HG03520 (cell line): ENCODE data around the gene XNDC1N.
A peak's percentile ranks its signal among the peaks of the same experiment; 100 is the strongest.
"Not testable (repeated sequence)": the region's sequence is repeated elsewhere in the genome, so short reads cannot be mapped to it uniquely, and the experiment has no call there.

Experiments used
- ATAC-seq: cut with Tn5 transposase; IDR thresholded peaks from one replicate; pipeline ENCODE4 v1.9.1; 2021; ENCODE audit warnings: mild to moderate bottlenecking, moderate library complexity; ENCODE audit not compliant: unreplicated experiment

The XNDC1N gene

DNA sequence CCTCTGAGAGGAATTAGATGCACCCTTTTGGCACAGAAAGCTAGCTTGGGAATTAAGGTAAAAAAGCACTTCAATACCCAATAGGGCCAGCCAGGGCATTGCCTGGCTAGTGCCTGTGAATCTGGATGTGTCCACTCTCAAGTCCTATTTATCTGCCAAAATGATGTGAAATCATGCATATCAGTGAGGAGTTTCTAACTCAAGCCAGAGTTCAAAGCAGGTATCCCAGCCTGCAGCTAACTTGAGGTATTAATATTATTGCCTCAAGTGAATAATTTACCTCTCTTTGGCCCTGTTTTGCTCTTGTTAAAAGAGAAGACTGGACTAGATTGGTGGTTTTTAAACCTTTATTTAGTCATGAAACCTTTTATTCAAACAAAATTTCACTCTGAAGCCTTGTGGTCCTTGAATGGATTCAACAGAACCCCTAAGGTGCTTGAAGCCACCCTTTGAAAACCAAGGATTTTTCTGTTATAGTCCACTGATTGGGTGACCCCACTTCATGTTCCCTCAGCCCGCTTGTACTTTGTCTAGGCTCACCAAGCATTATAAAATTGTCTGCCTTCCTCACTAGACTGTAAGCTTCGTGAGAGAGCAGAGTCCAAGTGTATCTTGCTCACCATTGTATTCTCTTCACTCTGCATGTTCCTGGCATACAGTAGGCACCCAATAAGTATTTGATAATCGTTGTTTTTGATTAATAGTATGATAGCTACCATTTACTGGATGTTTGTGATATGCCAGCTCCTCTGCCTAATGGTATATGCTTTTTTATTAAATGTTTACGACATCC is 4.9 kb upstream of the XNDC1N start:
- ATAC-seq: no peak

DNA sequence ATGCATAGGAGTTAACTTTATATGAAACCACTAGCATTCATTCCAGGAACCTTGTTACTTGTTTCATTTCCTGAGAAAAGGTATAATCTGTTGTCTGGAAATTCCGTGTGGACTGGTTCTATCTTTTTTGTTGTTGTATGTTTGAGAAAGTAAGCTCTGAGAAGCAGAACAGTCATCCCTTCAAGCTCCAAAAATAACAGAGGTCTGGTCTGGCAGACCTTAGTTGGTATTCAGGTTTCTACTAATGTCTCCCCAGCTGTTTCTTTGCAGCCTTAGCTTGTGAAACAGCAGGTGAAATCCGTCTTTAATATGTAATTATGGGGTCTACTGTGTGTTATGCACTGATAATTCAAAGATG is 2.8 kb upstream of the XNDC1N start:
- ATAC-seq: no peak

DNA sequence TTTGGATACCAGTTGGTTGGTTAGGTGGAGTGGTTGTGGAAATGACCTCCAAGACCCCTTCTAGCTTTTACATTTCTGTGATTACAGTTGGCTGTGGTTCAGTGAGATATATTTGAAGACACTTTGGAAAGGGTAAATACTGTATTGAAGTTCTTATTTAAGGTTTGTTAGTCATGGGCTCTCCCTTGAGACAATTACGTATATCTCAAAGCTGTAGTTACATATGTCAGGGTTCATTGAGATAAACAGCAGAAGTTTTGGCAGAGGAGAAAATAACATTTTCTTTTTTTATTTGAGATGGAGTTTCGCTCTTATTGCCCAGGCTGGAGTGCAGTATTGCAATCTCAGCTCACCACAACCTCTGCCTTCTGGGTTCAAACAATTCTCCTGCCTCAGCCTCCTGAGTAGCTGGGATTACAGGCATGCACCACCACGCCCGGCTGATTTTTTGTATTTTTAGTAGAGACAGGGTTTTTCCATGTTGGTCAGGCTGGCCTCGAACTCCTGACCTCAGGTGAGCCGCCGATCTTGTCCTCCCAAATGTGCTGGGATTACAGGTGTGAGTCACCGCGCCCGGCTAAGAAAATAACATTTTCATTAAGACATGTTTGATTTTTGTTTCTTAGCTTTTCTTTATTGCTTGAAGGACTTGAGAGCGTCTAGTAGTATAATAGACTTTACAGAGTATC is 2.3 kb upstream of the XNDC1N start:
- no peak for ATAC-seq

DNA sequence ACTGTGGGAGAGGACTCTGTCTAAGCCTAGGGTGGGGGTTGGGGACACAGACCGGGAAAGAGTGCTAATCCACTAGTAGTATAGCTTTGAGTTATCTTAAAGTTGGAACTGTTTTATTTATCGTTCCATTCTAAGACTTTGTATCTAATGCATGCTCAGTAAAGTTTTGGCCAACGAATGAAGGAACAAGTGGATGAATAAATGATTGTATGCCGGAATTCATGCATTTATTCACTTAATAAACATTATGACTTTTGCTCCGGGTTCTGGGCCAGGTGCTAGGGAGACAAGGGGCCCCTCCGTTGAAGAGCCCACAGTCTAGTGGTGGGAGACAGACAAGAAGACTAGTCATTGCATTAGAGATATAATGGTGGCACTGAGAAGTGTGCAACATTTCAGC is 1.1 kb upstream of the XNDC1N start:
- no peak for ATAC-seq

DNA sequence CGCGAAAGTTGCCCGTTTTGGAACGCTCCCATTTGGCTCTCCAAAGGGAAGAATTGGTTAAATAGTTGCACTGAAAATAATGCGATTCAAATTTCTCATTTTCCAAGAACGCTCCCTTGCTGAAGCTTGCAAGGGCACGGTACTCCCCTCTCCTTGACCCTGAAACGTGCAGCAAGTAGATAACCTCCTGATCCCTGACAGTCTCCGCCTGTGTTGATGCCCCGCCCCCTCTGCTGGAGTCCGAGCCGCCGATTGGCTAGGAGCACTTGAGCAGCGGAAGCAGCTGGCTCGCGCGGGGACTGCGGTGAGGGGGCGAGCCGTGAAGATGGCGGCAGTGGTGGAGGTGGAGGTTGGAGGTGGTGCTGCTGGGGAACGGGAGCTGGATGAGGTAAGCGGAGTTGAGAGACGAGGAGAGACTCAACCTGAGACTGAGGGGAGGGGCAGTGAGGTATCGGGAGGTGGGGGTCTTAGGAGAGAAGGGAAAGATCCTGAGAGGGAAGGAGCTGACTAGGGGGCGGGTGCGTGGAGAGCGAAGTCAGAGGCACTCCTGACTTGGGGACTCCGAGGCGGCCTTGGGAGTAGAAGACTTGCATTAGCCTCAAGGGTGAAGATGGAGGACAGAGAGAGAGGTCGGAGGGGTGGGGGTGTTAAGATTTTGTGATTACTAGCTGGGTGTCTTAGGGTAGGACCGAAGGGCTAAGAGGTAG is 496 bp upstream of the XNDC1N start, which contains the start of gene RNF121:
Gene RNF121, plus strand, starts transcription at position 310 of the 707 bp plus-strand sequence. Its CDS starts 16 bp downstream, at position 326.
- ATAC-seq: peak; percentile 80

DNA sequence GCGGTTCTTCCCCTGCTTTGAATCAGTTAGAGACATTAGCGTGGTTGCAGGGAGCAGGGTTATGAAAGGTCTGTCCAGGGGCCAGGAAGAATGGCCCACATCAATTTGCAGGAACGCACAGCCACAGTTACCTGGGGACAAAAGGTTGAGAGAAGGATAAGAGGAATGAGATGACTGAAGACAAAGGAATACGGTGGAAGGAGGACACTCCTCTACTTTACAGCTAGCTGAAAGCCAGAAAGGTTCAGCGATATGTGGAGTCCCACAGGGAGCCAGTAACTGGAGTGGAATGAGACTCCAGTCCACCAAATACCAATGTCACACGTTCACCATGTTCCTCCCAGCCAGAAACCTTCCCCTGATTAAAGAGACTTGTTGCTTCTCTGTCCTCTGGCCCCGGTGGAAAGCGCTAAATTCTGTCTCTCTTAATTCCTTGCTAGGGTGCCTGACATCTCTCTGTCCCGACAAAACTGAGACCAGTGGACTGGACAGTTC is 10.7 kb downstream of the XNDC1N start:
- ATAC-seq: no peak

DNA sequence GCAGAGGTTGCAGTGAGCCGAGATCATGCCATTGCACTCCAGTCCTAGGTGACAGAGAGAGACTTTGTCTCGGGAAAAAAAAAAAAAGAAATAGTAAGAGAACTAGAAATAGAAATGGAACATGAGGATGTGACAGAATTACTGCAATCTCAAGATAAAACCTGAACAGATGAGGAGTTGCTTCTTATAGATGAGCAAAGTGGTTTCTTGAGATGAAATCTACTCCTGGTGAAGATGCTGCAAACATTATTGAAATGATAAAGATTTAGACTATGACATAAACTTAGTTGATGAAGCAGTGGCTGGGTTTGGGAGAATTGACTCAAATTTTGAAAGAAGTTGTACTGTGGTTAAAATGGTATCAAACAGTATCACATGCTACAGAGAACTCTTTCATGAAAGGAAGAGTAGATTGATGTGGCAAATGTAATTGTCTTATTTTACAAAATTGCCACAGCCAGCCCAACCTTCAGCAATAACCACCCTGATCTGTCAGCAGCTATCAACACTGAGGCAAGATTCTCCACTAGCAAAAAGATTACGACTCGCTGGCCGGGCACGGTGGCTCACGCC is 13.7 kb downstream of the XNDC1N start:
- ATAC-seq: no peak

DNA sequence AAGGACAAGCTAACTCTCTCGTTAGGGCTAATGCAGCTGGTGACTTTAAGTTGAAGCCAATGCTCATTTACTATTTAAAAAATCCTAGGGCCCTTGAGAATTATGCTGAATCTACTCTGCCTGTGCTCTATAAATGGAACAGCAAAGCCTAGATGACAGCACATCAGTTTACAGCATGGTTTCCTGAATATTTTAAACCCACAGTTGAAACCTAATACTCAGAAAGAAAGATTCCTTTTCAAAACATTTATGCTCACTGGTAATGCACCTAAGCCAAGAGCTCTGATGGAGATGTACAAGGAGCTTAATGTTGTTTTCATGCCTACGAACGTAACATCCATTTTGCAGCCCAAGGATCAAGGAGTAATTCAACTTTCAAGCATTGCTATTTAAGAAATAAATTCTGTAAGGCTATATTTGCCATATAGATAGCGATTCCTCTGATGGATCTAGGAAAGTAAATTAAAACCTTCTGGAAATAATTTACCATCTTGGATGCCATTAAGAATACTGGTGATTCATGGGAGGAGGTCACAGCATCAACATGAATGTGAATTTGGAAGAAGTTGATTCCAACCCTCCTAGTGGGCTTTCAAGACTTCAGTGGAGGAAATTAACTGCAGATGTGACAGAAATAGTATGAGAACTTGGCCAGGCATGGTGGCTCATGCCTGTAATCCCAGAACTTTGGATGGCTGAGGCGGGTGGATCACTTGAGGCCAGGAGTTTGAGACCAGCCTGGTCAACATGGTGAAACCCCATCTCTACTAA is 14.5 kb downstream of the XNDC1N start:
- ATAC-seq: no peak

DNA sequence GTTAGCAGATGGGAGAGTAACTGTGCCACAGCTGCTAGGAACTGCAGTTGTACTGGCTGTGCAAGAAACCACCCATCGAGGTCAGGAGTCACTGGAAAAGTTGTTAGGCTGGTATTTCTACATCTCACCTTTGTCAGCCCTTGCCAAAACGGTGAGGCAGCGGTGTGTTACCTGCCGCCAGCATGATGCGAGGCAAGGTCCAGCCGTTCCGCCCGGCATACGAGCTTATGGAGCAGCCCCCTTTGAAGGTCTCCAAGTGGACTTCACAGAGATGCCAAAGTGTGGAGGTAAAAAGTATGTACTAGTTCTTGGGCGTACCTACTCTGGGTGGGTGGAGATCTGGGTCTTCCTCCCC is 16.4 kb downstream of the XNDC1N start:
- ATAC-seq: not testable (repeated sequence)

DNA sequence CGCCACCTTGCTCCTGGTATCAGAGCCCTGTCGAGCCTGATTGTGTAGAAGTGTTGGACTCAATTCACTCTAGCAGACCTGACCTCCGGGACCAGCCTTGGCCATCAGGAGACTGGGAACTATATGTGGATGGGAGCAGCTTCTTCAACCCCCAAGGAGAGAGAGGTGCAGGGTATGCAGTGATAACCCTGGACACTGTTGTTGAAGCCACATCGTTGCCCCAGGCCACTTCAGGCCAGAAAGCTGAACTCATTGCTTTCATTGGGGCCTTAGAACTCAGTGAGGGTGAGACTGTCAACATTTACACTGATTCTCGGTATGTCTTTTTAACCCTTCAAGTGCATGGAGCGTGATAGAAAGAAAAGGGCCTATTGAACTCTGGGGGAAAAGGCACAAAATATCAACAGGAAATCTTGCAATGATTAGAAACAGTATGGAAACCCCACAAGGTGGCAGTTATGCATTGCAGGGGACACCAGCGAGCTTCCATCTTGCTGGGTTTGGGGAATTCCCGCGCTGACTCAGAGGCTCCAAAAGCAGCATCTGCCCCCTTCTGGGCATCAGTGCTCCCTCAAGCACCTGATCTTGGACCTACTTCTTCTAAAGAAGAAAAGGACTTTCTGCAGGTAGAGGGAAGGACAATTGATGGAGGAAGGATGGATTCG is 16.9 kb downstream of the XNDC1N start:
- ATAC-seq: not testable (repeated sequence)

DNA sequence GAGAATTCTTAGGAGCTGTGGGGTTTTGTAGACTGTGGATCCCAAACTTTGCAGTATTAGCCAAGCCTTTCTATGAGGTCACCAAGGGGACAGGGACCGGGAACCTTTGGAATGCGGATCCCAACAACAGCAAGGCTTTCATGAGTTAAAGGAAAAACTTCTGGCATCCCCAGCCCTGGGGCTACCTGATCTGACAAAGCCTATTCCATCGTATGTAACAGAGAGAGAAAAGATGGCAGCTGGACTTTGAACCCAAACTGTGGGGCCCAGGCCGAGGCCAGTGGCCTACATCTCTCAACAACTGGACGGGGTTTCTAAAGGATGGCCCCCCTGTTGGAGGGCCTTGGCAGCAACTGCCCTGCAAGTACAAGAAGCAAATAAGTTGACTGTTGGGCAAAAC is 17.6 kb downstream of the XNDC1N start:
- ATAC-seq: not testable (repeated sequence)

DNA sequence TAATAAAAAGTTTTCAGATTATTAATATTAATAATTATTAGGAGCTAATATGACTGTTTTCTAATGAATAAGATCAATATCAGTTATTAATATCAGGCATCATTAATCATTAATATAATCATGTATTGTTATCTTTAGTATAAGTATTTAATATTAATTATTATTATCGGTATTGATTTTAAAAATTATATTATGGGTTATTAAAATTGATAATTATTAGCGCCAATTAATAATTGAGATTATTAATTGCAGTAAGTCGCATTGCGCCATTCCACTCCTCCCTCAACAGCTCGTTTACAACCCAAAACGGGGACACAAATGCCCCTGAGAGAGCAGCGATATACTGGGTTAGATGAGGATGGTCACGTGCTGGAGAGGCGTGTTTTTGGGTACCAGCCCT is 20.2 kb downstream of the XNDC1N start:
- no peak for ATAC-seq

DNA sequence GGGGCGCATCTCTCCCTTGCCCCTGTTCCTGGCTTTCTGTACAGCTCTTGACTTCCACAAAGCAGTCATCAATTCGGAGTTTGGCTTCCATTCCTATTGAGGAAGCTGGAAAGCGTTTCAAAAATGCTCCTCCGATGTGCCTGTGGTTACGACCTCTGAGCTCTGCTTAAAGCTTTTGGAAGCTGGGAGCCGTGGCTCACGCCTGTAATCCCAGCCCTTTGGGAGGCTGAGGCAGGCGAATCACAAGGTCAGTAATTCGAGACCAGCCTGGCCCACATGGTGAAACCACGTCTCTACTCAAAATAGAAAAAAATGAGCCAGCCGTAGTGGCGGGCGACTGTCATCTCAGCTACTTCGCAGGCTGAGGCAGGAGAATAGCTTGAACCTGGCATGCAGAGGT is 27.3 kb downstream of the XNDC1N start:
- not testable (repeated sequence) for ATAC-seq

DNA sequence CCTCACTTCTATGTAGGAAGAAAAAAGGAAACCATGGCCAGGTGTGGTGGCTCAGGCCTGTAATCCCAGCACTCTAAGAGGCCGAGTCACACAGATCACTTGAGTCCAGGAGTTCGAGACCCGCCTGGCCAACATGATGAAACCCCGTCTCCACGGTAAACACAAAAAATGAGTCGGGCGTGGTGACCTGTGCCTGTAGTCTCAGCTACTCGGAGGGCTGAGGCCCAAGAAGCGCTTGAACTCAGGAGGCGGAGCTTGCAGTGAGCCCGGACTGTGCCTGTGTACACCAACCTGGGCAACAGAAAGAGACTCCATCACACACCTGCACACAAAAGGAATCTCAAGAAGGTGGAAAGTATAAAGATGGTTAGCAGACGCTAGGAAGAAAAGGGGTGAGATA is 32.4 kb downstream of the XNDC1N start:
- ATAC-seq: no peak

DNA sequence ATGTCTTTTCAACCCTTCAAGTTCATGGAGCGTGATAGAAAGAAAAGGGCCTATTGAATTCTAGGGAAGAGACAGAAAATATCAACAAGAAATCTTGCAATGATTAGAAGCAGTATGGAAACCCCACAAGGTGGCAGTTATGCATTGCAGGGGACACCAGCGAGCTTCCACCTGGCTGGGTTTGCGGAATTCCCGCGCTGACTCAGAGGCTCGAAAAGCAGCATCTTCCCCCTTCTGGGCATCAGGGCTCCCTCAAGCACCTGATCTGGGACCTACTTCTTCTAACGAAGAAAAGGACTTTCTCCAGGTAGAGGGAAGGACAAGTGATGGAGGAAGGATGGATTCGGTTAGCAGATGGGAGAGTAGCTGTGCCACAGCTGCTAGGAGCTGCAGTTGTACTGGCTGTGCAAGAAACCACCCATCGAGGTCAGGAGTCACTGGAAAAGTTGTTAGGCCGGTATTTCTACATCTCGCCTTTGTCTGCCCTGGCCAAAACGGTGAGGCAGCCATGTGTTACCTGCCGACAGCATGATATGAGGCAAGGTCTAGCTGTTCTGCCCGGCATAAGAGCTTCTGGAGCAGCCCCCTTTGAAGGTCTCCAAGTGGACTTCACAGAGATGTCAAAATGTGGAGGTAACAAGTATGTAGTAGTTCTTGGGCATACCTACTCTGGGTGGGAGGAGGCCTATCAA is 39.1 kb downstream of the XNDC1N start:
- not testable (repeated sequence) for ATAC-seq

DNA sequence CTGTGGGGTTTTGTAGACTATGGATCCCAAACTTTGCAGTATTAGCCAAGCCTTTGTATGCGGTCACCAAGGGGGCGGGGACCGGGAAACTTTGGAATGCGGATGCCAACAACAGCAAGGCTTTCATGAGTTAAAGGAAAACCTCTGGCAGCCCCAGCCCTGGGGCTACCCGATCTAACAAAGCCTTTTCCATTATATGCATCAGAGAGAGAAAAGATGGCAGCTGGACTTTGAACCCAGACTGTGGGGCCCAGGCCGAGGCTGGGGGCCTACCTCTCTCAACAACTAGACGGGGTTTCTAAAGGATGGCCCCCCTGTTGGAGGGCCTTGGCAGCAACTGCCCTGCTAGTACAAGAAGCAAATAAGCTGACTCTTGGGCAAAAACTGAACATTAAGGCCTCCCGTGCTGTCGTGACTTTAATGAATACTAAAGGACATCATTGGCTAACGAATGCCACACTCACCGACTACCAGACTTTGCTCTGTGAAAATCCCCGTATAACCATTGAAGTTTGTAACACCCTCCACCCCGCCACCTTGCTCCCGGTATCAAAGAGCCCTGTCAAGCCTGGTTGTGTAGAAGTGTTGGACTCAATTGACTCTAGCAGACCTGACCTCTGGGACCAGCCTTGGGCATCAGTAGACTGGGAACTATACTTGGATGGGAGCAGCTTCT is 39.9 kb downstream of the XNDC1N start:
- not testable (repeated sequence) for ATAC-seq

DNA sequence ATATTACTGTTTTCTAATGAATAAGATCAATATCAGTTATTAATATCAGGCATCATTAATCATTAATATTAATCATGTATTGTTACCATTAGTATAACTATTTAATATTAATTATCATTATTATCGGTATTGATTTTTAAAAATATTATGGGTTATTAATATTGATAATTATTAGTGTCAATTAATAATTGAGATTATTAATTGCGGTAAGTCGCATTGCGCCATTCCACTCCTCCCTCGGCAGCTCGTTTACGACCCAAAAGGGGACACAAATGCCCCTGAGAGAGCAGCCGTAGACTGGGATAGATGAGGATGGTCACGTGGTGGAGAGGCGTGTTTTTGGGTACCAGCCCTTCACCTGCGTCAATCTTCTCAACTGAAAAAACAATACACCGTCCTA is 42.6 kb downstream of the XNDC1N start:
- not testable (repeated sequence) for ATAC-seq
